PC-9 (cell line): ENCODE measurements around the gene KCNC3.

Source experiments
- CTCF ChIP-seq: fragments of 200-600 bp; sonication (generic); conservative IDR thresholded peaks from 2 replicates; pipeline ENCODE4 v1.6.1; 2017; ENCODE audit warnings: mixed run types, antibody characterized with exemption, mild to moderate bottlenecking, moderate library complexity
- EZH2 ChIP-seq: fragments of 200-600 bp; sonication (generic); IDR thresholded peaks from 2 replicates; pipeline ENCODE4 v1.8.0; 2017; ENCODE audit warnings: antibody characterized with exemption, low read depth

- no peak for TF ChIP-seq CTCF
- TF ChIP-seq EZH2, result no peak
Observed at GRCh38 chr19:50332244-50333038, 3.3 kb upstream of the KCNC3 start.
